ENCODE data around the gene HOXD10.

Gene HOXD10

DNA sequence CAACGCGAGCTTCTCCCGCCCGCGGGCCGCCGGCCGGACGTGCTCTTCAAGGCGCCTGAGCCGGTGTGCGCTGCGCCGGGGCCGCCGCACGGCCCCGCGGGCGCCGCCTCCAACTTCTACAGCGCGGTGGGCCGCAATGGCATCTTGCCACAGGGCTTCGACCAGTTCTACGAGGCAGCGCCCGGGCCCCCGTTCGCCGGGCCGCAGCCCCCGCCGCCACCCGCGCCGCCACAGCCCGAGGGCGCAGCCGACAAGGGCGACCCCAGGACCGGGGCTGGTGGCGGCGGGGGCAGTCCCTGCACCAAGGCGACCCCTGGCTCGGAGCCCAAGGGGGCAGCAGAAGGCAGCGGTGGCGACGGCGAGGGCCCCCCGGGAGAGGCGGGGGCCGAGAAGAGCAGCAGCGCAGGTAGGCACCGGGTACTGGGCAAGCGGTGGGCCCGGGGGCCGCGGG, 8.8 kb upstream of the HOXD10 start:
- DNase-seq (ENCODE audit: low read depth), result no peak

DNA sequence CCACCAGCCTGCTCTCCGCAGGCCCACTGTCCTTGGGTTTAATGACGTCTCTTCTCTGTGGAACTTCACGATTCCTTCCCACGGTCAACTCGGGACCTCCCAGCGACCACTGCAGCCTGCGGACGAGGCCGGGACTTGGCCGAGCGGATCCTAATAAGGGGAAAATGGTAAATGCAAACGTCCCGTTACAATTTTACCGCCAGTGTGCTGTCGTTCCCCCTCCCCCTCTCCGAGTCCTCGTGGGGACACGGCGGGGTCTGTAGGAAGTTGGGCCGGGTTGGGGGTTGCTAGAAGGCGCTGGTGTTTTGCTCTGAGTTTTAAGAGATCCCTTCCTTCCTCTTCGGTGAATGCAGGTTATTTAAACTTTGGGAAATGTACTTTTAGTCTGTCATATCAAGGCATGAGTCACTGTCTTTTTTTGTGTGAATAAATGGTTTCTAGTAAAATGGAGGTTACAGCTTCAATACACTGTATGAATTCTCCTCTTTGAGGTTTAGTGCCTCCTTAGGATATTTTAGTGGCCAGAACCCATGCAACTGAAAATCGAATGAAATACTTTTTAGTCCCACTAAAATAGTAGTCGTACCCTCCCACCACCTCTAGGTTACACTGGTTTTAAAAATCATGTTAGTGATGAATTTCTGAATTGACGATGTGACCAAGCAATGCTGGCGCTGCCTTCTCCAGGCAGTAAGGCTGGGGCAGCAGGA, 7.2 kb upstream of the HOXD10 start:
- no peak for DNase-seq (ENCODE audit: low read depth)

DNA sequence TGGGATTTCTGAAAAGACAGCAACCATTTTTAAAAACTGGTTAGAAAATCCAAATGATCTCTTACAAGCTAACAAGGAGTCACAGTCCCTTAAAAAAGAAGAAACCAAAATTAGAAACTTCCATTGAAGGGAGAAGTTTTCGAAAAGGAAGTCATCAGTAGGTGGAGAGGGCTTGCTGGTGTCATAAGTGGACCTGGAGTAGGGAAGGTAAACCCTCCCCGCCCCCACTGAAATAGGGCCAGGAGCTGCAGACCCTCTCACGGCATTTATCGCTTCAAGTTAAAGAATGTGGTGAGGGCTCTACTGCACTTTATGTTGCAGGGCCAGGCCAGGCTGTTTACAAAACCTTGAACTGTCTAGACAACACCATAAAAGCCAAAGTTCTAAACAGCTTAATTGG, 6.6 kb upstream of the HOXD10 start:
- DNase-seq (ENCODE audit: low read depth), result no peak

DNA sequence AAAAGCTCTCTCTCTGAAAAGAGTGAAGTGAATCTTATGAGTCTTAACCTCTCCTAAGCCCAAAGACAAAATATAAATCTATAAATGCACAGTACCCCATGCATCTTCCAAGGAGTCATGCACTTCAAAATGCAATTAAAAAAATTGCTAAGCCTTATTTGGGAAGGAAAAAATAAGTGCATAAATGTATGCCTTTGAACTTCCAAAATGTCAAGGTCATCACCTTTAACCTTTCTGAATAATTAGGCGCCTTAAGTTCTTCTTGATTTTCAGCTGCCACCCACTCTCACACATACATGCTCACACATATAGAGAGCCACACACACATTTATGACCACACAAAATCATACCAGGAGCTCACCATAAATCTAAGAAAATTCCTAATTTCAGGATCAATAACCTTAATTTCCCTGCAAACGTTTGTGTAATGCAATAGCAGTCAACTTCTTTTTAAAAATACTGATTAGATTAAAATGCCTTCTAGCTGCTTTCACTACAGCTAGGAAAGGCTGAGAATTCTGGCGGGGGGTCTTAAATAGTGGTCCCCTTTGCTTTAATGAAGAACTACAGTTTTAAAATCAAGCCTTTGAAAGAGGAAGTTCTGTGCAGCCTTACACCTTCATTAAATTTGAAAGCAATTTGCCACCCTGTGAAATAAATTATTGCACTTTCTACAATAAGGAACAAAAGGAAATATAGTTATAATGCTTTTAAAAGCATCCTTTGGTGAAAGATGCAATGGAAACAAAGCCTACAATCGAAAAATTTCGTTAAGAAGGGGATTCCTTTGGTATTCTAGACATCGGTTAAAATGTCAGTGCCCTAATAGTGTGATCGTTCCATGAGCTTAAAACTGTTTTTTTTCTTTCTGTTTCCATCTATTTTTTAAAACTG, 5.9 kb upstream of the HOXD10 start:
- DNase-seq (ENCODE audit: low read depth), result no peak

DNA sequence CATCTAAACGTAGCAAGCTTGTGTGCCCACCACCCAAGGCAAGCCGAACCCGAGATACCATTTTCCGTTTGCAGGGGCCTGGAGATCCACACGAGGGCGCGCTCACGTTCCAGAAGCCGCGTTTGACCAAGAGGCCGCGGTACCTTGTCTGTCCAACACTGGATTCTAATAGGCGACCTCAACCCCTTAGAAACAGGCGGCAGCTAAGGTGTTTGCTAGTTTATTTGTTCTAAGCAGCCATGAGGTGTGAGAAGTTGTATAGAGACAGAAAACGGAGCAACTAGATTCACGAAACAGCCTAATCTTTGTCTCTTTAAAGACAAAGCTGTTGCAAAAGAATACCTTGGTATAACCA, 5.3 kb upstream of the HOXD10 start:
- no peak for DNase-seq (ENCODE audit: low read depth)

DNA sequence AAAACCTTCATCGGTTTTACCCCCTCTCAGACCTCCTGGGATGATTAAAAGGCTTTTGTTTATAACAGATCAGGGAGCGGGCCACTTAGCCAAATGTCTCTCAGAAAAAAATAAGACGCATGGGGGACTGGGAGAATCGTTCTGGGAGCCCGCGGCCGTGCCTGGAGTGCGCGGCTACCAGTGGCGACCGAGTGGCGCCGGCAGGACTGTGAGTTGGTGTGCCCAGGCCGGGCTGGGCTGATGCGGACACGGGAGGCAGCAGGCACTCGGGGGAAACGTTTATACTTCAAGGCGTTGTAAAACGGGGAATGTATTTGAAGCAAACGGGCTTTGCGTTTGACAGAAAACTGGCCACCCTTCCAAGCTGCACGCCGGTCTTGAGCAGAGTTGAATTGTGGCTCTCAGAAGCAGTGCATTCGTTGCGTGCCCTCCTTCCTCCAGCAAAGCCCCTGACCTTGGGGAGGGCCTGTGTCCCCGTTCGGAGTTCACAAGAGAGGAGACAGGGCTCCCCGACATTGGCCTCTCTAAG, 4.7 kb upstream of the HOXD10 start:
- DNase-seq (ENCODE audit: low read depth), result no peak

DNA sequence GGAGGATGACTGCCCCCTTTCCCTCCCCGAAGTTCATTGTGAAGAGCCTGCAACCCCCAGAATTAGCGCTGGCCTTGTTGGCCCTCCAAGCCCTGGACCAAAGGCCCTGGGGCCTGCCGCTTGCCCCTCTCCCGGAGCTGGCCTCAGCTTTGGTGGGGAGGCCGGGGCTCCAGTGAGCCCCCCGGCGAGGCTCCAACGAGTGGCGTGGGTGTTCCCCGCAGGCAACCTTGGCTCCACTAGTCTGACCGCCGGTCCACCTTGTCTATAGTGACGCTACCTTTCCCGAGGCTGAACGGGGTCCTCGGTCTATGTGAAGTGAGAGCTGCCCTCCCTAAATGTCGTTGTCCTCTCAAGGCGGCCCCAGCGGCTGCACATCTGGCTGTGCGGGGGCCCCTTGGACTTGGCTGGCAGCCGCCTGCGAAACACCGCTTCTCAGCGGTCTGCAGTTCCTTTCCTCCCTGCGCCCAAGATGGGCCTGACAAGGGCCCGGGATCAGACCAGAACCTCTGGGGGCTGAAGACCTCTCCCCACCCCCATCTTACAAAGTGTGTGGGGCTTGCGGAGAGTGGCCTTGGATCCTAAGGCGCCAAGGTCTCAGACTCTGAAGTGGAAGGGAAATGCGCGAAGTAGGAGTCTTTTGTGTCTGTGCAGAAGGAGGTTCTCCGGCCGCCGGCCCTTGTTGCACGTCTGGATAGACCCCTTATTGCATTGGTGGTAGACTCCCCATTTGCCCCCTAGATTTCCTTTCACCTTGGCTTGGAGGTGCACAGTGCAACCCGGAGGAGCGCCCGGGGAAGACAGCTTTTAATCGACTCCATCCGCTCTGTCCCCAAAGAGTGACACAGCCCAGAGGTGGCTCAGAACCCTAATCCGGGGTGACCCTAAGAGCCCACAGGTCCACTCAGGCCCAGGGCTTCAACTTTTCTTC, 3.9 kb upstream of the HOXD10 start:
- DNase-seq (ENCODE audit: low read depth), result no peak

DNA sequence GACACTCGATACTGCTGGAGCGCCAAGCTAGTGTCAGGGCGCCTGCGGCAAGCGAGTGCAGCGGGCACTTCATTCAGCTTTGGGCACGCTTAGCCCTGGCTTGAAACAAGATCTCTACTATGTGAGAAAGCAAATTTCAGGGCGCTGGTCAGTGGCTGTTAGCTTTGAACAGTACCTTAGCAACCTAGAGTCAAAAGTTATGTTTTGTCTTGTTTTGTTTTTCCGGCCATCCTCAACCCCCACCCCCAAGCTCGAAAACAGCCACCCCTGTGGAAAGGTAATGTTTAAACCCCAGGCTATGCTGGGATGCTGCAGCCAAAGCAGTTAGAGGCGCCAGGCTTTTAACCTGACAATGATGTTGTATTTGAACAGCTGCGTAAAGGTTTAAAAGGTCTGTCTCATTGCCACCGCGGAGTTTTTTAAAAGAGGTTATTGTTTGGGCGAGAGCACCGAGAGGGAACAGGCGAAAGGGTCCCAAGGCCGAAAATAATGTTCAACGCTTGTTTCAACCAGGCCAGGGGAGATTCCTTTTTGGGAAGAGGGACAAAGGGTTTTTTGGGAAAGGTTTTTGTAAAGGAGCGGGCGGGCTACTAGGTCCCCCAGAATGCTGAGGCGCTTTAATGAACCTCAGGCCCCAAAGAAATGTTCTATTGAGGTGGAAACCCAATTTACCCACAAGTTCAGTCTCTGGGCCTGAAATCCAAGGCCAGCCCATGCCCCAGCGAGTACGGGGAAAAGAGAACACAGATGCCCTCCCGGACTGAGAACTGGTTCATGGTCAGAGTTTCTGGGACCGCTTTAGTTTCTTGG, 2.3 kb upstream of the HOXD10 start:
- DNase-seq (ENCODE audit: low read depth), result no peak

DNA sequence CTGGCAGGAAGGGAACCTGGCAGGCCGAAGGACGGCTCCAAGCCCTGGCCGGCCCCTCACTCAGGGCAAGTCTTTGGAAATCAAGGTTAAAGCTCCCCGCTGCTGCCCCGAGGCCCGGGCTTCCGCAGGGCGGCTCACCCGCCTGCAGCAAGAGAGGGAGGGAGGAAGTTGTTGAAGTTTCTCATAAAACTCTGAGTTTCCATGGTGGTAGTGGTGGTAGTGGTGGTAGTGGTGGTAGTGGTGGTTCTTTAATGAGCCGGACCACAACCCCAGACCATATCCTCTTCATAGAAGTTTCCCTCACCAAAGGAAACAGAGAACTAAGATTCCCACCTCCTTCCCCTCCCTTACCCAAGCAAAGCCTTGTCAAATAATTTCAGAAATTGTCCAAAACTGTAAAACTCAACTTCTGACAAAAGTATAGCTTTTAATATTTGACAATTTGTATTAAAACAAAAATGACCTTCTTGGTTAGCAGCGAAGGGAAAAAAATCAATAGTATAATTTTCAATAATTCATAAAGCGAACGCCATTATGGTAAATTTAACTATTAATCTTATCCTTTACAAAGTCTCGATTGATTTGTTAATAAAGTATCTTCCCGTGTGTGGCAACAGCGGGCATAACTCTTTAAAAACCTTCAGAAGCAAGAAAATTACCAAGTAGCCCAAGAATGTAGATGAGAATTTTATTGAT, 1.5 kb upstream of the HOXD10 start:
- DNase-seq (ENCODE audit: low read depth), result no peak

DNA sequence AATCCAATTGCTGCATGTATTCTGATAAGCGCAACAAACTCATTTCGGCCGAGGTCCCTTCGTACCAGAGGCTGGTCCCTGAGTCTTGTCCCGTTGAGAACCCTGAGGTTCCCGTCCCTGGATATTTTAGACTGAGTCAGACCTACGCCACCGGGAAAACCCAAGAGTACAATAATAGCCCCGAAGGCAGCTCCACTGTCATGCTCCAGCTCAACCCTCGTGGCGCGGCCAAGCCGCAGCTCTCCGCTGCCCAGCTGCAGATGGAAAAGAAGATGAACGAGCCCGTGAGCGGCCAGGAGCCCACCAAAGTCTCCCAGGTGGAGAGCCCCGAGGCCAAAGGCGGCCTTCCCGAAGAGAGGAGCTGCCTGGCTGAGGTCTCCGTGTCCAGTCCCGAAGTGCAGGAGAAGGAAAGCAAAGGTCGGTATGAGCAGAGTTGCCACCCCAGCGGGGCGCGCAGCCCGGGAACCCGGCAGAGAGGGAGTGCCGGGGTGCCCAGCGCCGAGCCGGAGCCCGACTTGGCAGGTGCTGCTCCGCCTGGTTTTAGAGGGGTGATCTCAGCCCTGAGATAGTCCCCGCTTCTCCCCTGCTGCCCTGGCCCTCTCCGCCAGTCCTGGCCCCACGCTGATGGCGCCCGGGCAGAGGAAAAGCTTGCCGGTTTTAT, 714 bp downstream of the HOXD10 start:
- no peak for DNase-seq (ENCODE audit: low read depth)

DNA sequence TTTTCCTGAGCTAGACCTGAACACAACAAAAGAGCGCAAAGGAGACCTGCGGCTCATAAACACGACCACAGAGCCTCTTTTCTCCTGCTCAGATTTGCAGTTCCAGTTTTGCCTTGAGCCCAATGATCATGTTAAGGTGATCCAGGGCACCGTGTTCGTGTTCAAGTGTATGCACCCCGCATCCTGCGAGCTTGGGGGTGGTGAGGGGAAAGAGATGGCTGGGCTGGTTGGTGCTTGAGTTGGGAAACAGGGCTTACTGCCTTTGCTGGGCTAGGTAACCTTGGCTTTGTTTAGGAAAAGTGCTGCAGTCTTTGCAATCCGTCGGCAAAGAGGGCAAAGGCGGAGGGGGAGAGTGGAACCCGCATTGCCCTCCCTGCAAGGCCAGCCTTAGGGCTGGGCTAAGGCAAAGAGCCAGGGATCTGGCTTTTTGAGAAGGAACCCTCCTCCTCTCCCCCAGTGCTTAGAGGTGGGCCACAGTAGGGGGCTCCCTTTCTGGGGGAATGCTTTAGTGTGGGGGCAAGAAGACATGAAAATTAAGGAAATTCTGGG, 1.3 kb downstream of the HOXD10 start:
- DNase-seq (ENCODE audit: low read depth), result no peak

DNA sequence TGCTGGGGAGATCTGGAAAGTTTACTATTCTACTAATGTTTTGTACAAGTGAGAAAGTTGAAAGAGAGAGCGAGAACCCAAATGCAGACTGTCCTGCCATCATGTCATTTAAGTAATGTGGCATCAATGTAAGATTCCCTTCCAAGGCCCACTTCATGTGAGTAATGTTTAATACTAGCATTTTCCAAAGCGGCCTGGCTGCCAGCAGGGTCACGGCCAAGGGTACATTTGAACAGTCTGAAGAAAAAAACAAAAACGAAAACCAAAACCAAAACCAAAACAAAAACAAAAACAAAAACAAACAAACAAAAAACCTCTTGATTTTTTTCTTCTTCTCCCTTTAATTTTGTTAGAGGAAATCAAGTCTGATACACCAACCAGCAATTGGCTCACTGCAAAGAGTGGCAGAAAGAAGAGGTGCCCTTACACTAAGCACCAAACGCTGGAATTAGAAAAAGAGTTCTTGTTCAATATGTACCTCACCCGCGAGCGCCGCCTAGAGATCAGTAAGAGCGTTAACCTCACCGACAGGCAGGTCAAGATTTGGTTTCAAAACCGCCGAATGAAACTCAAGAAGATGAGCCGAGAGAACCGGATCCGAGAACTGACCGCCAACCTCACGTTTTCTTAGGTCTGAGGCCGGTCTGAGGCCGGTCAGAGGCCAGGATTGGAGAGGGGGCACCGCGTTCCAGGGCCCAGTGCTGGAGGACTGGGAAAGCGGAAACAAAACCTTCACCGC, 2.2 kb downstream of the HOXD10 start:
- no peak for DNase-seq (ENCODE audit: low read depth)

DNA sequence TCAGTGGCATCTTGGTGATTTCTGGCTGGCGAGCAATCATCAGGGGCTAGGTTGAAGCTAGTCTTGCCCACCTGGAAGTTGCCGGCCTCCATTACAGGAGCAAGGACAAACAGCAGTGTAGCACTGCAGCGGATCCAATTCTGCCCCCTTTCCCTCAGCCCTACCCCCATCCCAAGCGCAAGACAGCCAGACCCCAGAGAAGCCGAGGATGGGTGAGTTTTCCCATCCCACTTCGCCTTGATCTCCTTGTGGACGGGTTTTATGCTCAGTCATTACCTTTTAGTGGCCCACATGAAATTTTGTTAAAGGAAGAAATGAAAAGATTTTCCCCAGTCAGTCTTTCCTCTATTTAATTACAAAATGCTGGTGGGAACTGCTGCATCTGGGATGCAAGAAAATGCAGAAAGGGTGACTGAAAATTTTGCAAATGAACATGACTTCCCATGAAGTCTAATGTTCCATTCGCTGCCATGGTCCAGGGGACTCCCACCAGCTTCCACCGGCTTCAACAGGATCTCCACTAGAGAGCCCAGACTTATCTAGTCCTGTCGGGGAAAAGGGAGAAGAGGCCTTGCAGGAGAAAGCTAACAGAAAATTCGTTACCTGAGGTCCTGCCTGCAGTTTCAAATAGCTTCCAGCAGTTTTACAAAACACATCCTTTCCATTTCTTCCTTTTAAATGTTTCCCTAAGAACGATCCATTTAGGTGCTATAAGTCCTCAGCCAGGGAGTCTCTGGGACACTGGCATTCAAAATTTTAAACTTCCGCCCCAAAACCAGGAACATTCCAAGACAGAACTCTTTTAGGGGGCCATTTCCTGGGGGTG, 4.0 kb downstream of the HOXD10 start:
- DNase-seq (ENCODE audit: low read depth), result no peak

DNA sequence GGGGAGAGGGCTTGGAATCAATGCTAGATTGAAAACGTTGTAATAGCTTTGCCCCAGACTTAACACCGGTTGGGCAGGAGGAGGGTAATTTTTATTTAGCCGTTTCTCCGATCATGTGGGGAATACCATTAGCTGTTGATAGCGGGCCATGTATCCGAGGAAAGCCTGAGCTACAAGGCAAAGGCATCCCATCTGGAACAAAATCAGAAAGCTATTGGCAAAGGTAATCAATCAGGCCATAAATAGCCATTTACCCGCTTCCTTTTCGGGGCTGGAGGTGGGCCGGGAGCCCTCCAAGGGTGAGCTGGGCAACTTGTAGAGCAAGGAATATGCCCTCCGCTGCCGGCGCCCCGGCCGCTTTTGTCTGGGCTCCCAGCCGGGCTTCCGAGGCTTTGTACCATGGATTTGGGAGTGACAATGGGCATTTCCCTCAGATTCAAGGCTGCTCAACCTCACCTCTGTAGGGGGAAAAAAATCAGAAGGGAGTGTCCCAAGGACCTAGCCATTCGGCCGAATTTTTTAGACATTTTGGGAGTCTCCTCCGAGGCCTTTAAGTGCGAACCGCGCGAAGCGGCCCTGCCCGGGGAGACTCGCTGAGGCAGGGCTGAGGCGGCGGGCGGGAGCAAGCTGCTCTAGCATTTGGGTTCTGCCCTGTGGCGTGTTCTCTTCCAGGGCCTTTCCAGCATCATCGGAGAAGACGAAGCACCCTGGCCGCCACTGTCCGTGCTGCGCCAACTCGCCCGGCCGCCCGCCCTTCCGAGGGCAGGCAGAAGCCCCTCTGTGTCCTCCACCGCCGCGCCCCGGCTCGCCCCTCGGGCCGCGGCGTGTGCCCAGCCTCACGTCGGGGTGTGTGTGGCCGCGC, 4.8 kb downstream of the HOXD10 start:
- DNase-seq (ENCODE audit: low read depth), result no peak

DNA sequence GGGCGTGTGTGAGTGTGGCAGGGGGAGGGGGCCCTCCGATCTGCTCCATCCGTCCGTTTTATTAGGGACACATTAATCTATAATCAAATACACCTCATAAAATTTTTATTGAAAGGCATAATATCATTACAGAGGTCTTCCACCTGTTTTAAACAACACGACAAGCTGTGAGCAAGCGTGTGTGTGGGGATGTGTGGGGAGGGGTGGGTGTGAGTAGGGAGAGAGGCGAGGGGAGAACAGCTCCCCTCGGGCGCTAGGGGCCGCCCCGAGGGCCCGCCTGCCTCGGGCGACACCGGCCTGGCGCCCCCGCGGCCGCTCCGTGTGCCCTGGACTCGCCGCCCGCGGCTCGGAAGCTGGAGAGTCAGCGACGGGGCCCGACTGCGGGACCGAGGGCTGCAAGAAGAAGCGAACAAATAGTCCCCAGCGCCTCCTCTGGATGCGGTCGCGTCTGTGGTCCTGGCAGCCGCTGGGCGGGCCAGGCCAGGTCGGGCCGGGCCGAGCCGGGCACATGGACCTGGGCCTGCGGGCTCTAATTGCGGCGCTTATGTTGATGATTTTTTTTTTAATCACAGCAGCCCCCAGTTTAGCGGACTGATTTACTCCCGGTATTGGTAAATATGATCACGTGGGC, 5.6 kb downstream of the HOXD10 start:
- no peak for DNase-seq (ENCODE audit: low read depth)

DNA sequence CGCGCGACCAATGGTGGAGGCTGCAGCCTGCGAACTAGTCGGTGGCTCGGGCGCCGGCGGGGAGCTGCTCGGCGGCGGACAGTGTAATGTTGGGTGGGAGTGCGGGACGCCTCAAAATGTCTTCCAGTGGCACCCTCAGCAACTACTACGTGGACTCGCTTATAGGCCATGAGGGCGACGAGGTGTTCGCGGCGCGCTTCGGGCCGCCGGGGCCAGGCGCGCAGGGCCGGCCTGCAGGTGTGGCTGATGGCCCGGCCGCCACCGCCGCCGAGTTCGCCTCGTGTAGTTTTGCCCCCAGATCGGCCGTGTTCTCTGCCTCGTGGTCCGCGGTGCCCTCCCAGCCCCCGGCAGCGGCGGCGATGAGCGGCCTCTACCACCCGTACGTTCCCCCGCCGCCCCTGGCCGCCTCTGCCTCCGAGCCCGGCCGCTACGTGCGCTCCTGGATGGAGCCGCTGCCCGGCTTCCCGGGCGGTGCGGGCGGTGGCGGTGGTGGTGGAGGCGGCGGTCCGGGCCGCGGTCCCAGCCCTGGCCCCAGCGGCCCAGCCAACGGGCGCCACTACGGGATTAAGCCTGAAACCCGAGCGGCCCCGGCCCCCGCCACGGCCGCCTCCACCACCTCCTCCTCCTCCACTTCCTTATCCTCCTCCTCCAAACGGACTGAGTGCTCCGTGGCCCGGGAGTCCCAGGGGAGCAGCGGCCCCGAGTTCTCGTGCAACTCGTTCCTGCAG, 6.3 kb downstream of the HOXD10 start, which contains the start of gene HOXD9:
HOXD9 (plus strand) TSS at position 37 of the 728 bp plus-strand sequence; CDS start at position 87, 50 bp downstream.
- DNase-seq (ENCODE audit: low read depth), result no peak
